RWPE2 (cell line): Measurements from ENCODE around the gene RARRES1.
A peak's percentile ranks its signal among the peaks of the same experiment; 100 is the strongest.

Experiments used
- ATAC-seq: fragments of 200-7000 bp; cut with Tn5 transposase; 3 replicates; pipeline ENCODE4 v1.9.1; 2021; ENCODE audit warnings: low read depth
- DNase-seq: peaks from one replicate; pipeline ENCODE4 v3.0.0-alpha.2; 2020; ENCODE audit warnings: low spot score
- H3K27ac ChIP-seq: fragments of 450-650 bp; 2 replicates; pipeline ENCODE4 v1.5.1; 2017; ENCODE audit warnings: mild to moderate bottlenecking; ENCODE audit not compliant: poor library complexity, severe bottlenecking
- H3K27me3 ChIP-seq: fragments of 250-450 bp; sonication (Bioruptor Pico); 2 replicates; pipeline ENCODE4 v1.5.1; 2021; ENCODE audit warnings: mild to moderate bottlenecking, moderate library complexity; ENCODE audit not compliant: insufficient read depth, poor library complexity, severe bottlenecking
- H3K36me3 ChIP-seq: fragments of 250-450 bp; sonication (Bioruptor Pico); 2 replicates; pipeline ENCODE4 v1.5.1; 2020; ENCODE audit warnings: low read depth, mild to moderate bottlenecking, moderate library complexity
- H3K4me1 ChIP-seq: fragments of 250-450 bp; sonication (Bioruptor Pico); 2 replicates; pipeline ENCODE4 v1.5.1; 2021; ENCODE audit warnings: mild to moderate bottlenecking, moderate library complexity; ENCODE audit not compliant: insufficient read depth, poor library complexity, severe bottlenecking
- H3K4me3 ChIP-seq: fragments of 250-450 bp; sonication (Bioruptor Pico); 2 replicates; pipeline ENCODE4 v1.5.1; 2021; ENCODE audit warnings: mild to moderate bottlenecking, moderate library complexity; ENCODE audit not compliant: severe bottlenecking
- H3K9me3 ChIP-seq: fragments of 250-450 bp; sonication (Bioruptor Pico); 2 replicates; pipeline ENCODE4 v1.5.1; 2021; ENCODE audit warnings: mild to moderate bottlenecking, moderate library complexity; ENCODE audit not compliant: severe bottlenecking
- TF ChIP-seq, protein P1 (sequence below): fragments of 450-650 bp; IDR thresholded peaks from one replicate; pipeline ENCODE4 v1.5.1; 2017; ENCODE audit warnings: mild to moderate bottlenecking, moderate library complexity; ENCODE audit not compliant: poor library complexity, severe bottlenecking

The RARRES1 gene

DNA sequence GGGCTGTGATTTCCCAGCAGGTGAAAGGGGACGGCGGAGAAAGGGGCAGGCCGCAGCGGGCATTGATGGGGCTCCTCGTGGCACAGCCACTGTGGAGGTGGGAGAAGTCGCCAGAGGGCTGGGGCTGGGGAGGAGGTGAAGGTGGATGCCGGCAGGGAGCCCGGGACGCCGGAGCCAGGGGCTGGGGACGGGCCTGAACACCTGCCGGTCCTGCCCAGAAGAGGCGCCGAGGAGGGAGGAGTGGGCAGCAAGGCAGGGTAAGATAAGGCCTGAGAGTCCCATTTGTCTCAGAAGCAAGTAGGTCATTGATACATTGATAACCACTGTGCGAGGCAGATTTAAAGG, 571 bp upstream of the RARRES1 start:
- ATAC-seq (no peak; the same call in 2 of the 3 replicates), DNase-seq (no peak)
- Histone ChIP-seq H3K27ac (no peak overlapping the region), H3K4me3 (peak overlapping the region; percentile 42), H3K4me1 (no peaks in the 10 kb centered on the region), H3K36me3 (no peaks in the 10 kb centered on the region), H3K27me3 (no peaks in the 10 kb centered on the region), H3K9me3 (no peaks in the 10 kb centered on the region)
- TF ChIP-seq, protein P1, sequence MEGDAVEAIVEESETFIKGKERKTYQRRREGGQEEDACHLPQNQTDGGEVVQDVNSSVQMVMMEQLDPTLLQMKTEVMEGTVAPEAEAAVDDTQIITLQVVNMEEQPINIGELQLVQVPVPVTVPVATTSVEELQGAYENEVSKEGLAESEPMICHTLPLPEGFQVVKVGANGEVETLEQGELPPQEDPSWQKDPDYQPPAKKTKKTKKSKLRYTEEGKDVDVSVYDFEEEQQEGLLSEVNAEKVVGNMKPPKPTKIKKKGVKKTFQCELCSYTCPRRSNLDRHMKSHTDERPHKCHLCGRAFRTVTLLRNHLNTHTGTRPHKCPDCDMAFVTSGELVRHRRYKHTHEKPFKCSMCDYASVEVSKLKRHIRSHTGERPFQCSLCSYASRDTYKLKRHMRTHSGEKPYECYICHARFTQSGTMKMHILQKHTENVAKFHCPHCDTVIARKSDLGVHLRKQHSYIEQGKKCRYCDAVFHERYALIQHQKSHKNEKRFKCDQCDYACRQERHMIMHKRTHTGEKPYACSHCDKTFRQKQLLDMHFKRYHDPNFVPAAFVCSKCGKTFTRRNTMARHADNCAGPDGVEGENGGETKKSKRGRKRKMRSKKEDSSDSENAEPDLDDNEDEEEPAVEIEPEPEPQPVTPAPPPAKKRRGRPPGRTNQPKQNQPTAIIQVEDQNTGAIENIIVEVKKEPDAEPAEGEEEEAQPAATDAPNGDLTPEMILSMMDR, result no peak

DNA sequence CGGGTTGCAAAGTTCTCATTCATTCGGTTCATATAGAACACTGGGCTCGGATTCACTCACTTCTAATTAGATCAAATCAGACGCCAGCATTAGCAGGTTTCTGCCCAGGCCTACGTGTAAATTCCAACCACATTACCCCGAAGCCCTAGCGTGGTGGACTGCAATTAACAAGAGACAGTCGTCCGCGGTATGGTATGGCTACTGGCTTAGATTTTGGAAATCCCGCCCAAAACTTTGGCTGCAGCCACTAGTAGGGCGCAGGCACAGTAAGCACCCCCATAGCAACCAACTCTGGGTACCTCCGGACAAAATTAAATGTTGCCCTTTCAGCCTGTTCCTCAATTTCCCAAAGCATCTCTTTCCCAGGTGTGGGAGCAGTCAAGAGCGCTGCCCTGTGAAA, 771 bp downstream of the RARRES1 start:
- Histone ChIP-seq H3K4me3 (peak overlapping the region; percentile 42), H3K9me3 (no peaks in the 10 kb centered on the region), H3K27ac (no peak overlapping the region), H3K27me3 (no peaks in the 10 kb centered on the region), H3K4me1 (no peaks in the 10 kb centered on the region), H3K36me3 (no peaks in the 10 kb centered on the region)
- TF ChIP-seq, protein P1, result no peak
- no peak for DNase-seq
- ATAC-seq, result no peak

DNA sequence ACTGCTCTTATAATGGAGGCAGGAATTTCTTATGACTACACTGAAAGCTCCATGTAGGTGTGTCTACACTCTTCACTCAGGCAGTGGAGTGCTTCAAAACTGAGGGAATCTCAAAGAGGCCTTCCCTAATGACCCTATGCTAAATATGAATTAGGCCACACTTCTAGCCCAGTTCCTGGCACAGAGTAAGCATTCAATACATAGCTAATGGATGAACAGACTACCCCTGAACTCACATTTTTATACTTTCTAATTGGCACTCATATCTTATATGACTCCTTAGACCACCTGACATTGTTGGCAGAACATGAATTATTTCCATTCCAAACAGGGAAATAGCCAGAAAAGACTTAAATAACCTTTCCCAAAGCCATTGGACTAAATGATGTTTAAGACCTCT, 3.4 kb downstream of the RARRES1 start:
- Histone ChIP-seq H3K9me3 (no peaks in the 10 kb centered on the region), H3K27me3 (no peaks in the 10 kb centered on the region), H3K4me1 (peaks cover 11% of the 10 kb centered on the region), H3K36me3 (no peaks in the 10 kb centered on the region), H3K4me3 (no peak overlapping the region), H3K27ac (no peak overlapping the region)
- DNase-seq, result no peak
- ATAC-seq, result no peak
- TF ChIP-seq, protein P1, result no peak

DNA sequence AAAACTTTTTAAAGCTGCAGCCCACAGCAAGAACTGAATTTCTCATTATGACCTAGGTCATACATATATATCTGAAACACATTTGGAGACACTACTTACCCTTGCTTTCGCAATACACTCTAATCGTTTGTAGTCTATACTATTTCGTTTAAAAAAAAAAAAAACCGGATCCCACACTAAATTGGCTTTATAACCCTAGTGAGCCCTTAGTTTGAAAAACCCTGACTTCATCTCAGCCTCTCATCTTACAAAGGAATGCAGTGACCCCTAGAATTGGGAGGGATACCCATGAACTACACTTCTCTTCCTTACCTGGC, 4.2 kb downstream of the RARRES1 start:
- DNase-seq, result no peak
- no peak for ATAC-seq
- H3K36me3 ChIP-seq, result no peaks in the 10 kb centered on the region
- no peaks in the 10 kb centered on the region for H3K9me3 ChIP-seq
- peaks cover 16% of the 10 kb centered on the region for H3K4me1 ChIP-seq
- TF ChIP-seq, protein P1, result peak; percentile 62
- no peak overlapping the region for H3K4me3 ChIP-seq
- no peak overlapping the region for H3K27ac ChIP-seq
- no peaks in the 10 kb centered on the region for H3K27me3 ChIP-seq

DNA sequence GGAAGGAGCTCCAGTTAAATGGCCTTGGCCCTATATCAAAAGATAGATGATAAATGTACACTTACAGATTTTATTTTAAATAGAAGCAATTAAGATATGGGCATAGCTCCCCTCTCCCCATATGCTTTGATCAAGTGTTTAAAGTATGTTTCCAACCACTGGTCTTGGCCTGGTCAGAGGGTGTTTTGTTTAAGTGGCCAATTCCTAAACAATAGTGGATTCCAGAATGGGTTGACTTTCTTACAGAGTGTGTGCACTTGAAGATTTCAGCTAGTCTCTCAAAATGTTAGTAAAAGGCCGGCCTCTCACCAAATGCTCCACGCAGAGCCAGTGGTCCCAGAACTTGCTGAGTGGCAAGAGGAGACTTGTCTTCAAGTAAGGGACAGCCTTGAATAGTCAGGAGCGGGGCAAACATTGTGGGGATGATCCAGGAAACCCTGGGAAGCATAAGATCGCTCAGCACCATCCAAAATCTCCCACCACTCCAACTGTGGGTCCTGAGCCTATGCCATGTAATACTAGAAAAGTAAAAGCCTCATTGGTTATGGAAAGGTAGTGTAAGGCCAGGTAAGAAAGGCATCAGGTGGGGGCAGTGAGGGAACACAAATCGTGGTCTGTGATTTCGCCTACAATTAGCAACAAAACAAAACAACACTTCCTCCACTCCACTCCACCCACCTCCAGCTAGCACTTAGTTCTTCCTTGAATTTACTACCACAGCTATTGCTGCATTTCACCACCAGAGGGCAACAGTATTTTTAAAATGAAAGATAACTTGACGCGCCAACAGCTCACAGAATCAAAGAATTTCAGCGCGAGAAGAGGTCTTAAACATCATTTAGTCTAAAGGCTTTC, 4.8 kb downstream of the RARRES1 start:
- H3K4me1 ChIP-seq, result peaks cover 22% of the 10 kb centered on the region
- DNase-seq (no peak), ATAC-seq (no peak)
- no peaks in the 10 kb centered on the region for H3K27me3 ChIP-seq
- no peak overlapping the region for H3K27ac ChIP-seq
- H3K4me3 ChIP-seq, result no peak overlapping the region
- no peaks in the 10 kb centered on the region for H3K36me3 ChIP-seq
- TF ChIP-seq, protein P1, result peak; percentile 81
- H3K9me3 ChIP-seq, result no peaks in the 10 kb centered on the region
